Measurements from ENCODE around the gene GRIK1.

Gene GRIK1

GRCh38 chr21:29827647-29828046 is 112.1 kb downstream of the GRIK1 start:
- Histone ChIP-seq H3K36me3 (ENCODE audit: insufficient read depth, low read length) (no peaks in the 10 kb centered on the region), H3K9me2 (ENCODE audit: low read depth, low read length) (no peaks in the 10 kb centered on the region), H2AFZ (ENCODE audit: low read length) (no peak overlapping the region), H3K4me3 (ENCODE audit: low read depth, low read length, poor library complexity, severe bottlenecking) (no peak overlapping the region), H3K4me2 (ENCODE audit: low read length) (no peak overlapping the region), H3K27ac (ENCODE audit: low read depth, low read length, poor library complexity, severe bottlenecking) (no peak overlapping the region), H3F3A (ENCODE audit: insufficient read depth, low read length) (no peaks in the 10 kb centered on the region), H3K9me3 (ENCODE audit: low read length) (no peaks in the 10 kb centered on the region), H3K27me3 (ENCODE audit: insufficient read depth, low read length) (no peaks in the 10 kb centered on the region), H3K9ac (ENCODE audit: low read length) (no peak overlapping the region), H3K4me1 (ENCODE audit: insufficient read depth, low read length, severe bottlenecking) (no peaks in the 10 kb centered on the region), H4K20me1 (ENCODE audit: insufficient read depth, low read length) (no peaks in the 10 kb centered on the region), H3K79me2 (ENCODE audit: insufficient read depth, low read length) (no peaks in the 10 kb centered on the region)
- TF ChIP-seq, protein P1, sequence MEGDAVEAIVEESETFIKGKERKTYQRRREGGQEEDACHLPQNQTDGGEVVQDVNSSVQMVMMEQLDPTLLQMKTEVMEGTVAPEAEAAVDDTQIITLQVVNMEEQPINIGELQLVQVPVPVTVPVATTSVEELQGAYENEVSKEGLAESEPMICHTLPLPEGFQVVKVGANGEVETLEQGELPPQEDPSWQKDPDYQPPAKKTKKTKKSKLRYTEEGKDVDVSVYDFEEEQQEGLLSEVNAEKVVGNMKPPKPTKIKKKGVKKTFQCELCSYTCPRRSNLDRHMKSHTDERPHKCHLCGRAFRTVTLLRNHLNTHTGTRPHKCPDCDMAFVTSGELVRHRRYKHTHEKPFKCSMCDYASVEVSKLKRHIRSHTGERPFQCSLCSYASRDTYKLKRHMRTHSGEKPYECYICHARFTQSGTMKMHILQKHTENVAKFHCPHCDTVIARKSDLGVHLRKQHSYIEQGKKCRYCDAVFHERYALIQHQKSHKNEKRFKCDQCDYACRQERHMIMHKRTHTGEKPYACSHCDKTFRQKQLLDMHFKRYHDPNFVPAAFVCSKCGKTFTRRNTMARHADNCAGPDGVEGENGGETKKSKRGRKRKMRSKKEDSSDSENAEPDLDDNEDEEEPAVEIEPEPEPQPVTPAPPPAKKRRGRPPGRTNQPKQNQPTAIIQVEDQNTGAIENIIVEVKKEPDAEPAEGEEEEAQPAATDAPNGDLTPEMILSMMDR (IDR thresholded peaks at IDR 0.05; ENCODE audit: low read length), result no peak
- TF ChIP-seq EZH2 (IDR thresholded peaks at IDR 0.05; ENCODE audit: borderline replicate concordance, low read length), result no peak

DNA sequence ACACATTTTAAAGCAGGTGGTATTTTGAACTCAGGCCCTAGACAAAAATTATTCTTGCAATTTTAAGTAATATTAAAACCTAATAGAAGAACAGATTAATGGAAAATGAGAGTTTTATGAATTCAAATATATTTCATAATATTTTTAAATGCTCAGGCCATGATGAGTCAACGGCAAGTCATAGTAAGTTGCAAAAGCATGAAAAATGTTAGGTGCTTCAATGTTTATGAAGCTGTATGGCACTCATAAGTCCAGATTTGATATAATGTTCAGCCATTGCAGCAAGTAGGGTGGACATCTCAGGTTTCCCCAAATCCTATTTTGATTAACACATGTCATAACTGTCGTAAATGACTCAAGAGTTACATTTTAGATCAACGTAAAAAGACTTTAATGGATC is 112.6 kb downstream of the GRIK1 start:
- Histone ChIP-seq H3K4me1 (ENCODE audit: insufficient read depth, low read length, severe bottlenecking) (no peaks in the 10 kb centered on the region), H3K27me3 (ENCODE audit: insufficient read depth, low read length) (no peaks in the 10 kb centered on the region), H3K79me2 (ENCODE audit: insufficient read depth, low read length) (no peaks in the 10 kb centered on the region), H3K4me2 (ENCODE audit: low read length) (no peak overlapping the region), H3F3A (ENCODE audit: insufficient read depth, low read length) (no peaks in the 10 kb centered on the region), H3K27ac (ENCODE audit: low read depth, low read length, poor library complexity, severe bottlenecking) (no peak overlapping the region), H3K9me2 (ENCODE audit: low read depth, low read length) (no peaks in the 10 kb centered on the region), H3K4me3 (ENCODE audit: low read depth, low read length, poor library complexity, severe bottlenecking) (no peak overlapping the region), H4K20me1 (ENCODE audit: insufficient read depth, low read length) (no peaks in the 10 kb centered on the region), H3K36me3 (ENCODE audit: insufficient read depth, low read length) (no peaks in the 10 kb centered on the region), H3K9me3 (ENCODE audit: low read length) (no peaks in the 10 kb centered on the region), H3K9ac (ENCODE audit: low read length) (no peak overlapping the region), H2AFZ (ENCODE audit: low read length) (no peak overlapping the region)
- TF ChIP-seq EZH2 (IDR thresholded peaks at IDR 0.05; ENCODE audit: borderline replicate concordance, low read length), result no peak
- TF ChIP-seq, protein P1 (IDR thresholded peaks at IDR 0.05; ENCODE audit: low read length), result no peak

GRCh38 chr21:29826386-29826785 is 113.4 kb downstream of the GRIK1 start:
- H4K20me1 ChIP-seq (ENCODE audit: insufficient read depth, low read length), result no peaks in the 10 kb centered on the region
- no peaks in the 10 kb centered on the region for H3K79me2 ChIP-seq (ENCODE audit: insufficient read depth, low read length)
- H3K4me2 ChIP-seq (ENCODE audit: low read length), result no peak overlapping the region
- TF ChIP-seq, protein P1 (IDR thresholded peaks at IDR 0.05; ENCODE audit: low read length), result no peak
- TF ChIP-seq EZH2 (IDR thresholded peaks at IDR 0.05; ENCODE audit: borderline replicate concordance, low read length), result no peak
- H3K4me1 ChIP-seq (ENCODE audit: insufficient read depth, low read length, severe bottlenecking), result no peaks in the 10 kb centered on the region
- no peaks in the 10 kb centered on the region for H3K9me3 ChIP-seq (ENCODE audit: low read length)
- no peak overlapping the region for H3K27ac ChIP-seq (ENCODE audit: low read depth, low read length, poor library complexity, severe bottlenecking)
- no peaks in the 10 kb centered on the region for H3F3A ChIP-seq (ENCODE audit: insufficient read depth, low read length)
- H2AFZ ChIP-seq (ENCODE audit: low read length), result no peak overlapping the region
- H3K4me3 ChIP-seq (ENCODE audit: low read depth, low read length, poor library complexity, severe bottlenecking), result no peak overlapping the region
- H3K9me2 ChIP-seq (ENCODE audit: low read depth, low read length), result no peaks in the 10 kb centered on the region
- H3K27me3 ChIP-seq (ENCODE audit: insufficient read depth, low read length), result no peaks in the 10 kb centered on the region
- no peaks in the 10 kb centered on the region for H3K36me3 ChIP-seq (ENCODE audit: insufficient read depth, low read length)
- H3K9ac ChIP-seq (ENCODE audit: low read length), result no peak overlapping the region
